ENCODE results near the gene C15orf61. TPM values are rescaled to one million over a fixed set of nuclear protein-coding genes. Genes with fewer than 3 reads are reported as not detected.

C15orf61 gene
- total and polyA plus RNA-seq, 11 donors = 3.6 to 11.7 (median 9.9) TPM

DNA sequence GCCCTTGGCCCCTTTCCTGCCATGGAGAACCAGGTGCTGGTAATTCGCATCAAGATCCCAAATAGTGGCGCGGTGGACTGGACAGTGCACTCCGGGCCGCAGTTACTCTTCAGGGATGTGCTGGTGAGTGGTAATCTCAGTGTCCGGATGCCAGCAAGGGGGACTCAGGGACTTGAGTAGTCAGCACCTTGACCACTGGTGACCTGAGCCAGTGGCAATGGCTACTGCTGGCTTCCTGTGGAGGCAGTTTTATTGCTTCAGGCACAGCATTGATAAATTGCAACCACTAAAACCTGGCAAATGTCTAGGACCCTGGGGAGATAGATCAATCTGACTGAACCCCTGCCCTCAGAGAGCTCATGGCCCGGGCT is 22.4 kb downstream of the C15orf61 start:
- peak overlapping the region; percentile 63 to 95 (median 88) for H3K27ac ChIP-seq
- no peak for TF ChIP-seq POLR2A (IDR thresholded peaks at IDR 0.05)
- TF ChIP-seq, protein P1, sequence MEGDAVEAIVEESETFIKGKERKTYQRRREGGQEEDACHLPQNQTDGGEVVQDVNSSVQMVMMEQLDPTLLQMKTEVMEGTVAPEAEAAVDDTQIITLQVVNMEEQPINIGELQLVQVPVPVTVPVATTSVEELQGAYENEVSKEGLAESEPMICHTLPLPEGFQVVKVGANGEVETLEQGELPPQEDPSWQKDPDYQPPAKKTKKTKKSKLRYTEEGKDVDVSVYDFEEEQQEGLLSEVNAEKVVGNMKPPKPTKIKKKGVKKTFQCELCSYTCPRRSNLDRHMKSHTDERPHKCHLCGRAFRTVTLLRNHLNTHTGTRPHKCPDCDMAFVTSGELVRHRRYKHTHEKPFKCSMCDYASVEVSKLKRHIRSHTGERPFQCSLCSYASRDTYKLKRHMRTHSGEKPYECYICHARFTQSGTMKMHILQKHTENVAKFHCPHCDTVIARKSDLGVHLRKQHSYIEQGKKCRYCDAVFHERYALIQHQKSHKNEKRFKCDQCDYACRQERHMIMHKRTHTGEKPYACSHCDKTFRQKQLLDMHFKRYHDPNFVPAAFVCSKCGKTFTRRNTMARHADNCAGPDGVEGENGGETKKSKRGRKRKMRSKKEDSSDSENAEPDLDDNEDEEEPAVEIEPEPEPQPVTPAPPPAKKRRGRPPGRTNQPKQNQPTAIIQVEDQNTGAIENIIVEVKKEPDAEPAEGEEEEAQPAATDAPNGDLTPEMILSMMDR (IDR thresholded peaks at IDR 0.05) = no peak
- no peaks in the 10 kb centered on the region for H3K27me3 ChIP-seq
- H3K4me3 ChIP-seq = peak overlapping the region; percentile 45 to 98 (median 88)
- H3K36me3 ChIP-seq = peaks cover 0 to 10% (median 0%) of the 10 kb centered on the region in 9 donors
- intact Hi-C loops (cut with DNase I) = loop anchor here in 5 of 10 donors (2.0 to 10.0 kb wide), 4 partner anchors 23 to 294 kb away; partner anchors contain the start of gene C15orf61 (in 1 of the 5)
- DNase-seq (peak in 4 of 5 donors; percentile 20 to 57 (median 28)), ATAC-seq (peak in 3 of 4 donors; percentile 4 to 17 (median 5))
- H3K9me3 ChIP-seq = no peaks in the 10 kb centered on the region
- 31 to 50% (median 47%) methylated on average over 7 of the region's 7 CpGs for WGBS, 4 donors
- peaks cover 0 to 38% (median 19%) of the 10 kb centered on the region in 12 donors for H3K4me1 ChIP-seq

DNA sequence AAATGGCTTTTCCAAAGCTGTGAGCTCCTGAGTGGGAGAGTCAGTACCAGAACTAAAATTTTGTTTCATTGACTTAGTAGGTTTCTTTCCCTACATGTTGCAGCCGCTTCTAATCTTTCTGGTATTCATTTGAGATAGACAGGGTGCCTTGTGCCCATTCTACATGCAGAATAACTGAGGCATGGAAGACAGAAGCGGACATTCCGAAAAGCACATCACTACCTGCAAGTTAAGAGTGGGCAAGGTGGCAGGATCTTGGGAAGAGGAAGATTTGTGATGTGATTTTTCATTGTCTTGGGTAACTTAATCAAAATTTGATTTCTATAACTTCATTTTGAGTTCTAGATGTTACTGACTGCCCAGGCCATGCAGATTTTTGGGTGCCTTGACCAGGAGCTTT is 23.5 kb downstream of the C15orf61 start:
- Histone ChIP-seq H3K4me3 (no peak overlapping the region), H3K36me3 (peaks cover 0 to 10% (median 0%) of the 10 kb centered on the region in 9 donors), H3K27me3 (no peaks in the 10 kb centered on the region), H3K27ac (no peak overlapping the region), H3K4me1 (peaks cover 0 to 46% (median 29%) of the 10 kb centered on the region in 12 donors), H3K9me3 (no peaks in the 10 kb centered on the region)
- no peak for TF ChIP-seq POLR2A (IDR thresholded peaks at IDR 0.05)
- TF ChIP-seq, protein P1 (IDR thresholded peaks at IDR 0.05) = no peak
- 80 to 98% (median 92%) methylated on average over 3 of the region's 3 CpGs for WGBS, 4 donors
- no peak for DNase-seq
- ATAC-seq = no peak
- intact Hi-C loops (cut with DNase I) = loop anchor here in 4 of 10 donors (5.0 to 10.0 kb wide), 3 partner anchors 90 to 293 kb away; no protein-coding TSS in a partner anchor

DNA sequence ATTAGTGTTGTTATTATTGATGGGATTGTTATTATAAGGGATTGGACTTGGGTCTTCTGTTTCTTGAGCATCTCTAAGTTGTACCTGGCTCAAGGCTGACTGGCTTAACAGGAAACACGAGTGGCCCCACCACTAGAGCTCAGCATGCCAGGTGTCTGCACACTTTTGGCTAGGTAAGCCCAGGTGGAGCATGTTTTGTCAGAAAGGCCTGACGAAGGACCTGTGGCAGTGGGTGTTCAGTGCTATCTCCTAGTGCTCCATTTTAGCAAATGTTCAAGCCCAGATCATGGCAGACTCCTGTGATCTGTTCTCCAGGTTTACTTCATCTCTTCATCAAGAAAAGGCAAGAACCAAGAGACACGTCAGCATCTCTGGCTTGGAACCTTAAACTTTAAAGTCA is 24.9 kb downstream of the C15orf61 start:
- Histone ChIP-seq H3K27me3 (no peaks in the 10 kb centered on the region), H3K4me3 (no peak overlapping the region), H3K36me3 (peaks cover 0 to 20% (median 7%) of the 10 kb centered on the region in 9 donors), H3K9me3 (no peaks in the 10 kb centered on the region), H3K27ac (no peak overlapping the region), H3K4me1 (peaks cover 0 to 49% (median 35%) of the 10 kb centered on the region in 12 donors)
- DNase-seq (no peak), ATAC-seq (no peak)
- WGBS, 4 donors = 69 to 90% (median 85%) methylated on average over 3 of the region's 3 CpGs
- no peak for TF ChIP-seq POLR2A (IDR thresholded peaks at IDR 0.05)
- TF ChIP-seq, protein P1 (IDR thresholded peaks at IDR 0.05) = no peak
- intact Hi-C loops (cut with DNase I) = loop anchor here in 3 of 10 donors (10.0 kb wide), 2 partner anchors 91 to 289 kb away; no protein-coding TSS in a partner anchor

DNA sequence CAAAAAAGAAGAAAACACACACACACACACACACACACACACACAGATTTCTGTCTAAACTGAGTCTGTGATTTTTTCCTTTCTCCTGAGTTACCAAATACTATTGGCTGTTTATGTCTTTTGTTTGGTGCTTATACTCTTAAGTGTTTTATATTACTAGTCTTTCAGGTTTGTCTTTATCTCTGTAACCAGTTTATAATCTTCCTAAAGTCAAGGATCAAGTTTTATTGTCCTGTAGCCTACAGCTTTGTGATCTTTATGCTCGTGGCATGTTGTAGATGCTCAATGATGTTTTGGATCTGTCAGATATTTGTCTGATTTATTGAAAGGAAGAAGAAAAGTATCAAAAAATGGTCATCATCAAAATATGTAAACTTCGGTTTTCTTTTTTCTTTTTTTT is 26.1 kb downstream of the C15orf61 start:
- Histone ChIP-seq H3K4me3 (no peak overlapping the region), H3K4me1 (peaks cover 0 to 49% (median 32%) of the 10 kb centered on the region in 12 donors), H3K9me3 (no peaks in the 10 kb centered on the region), H3K36me3 (peaks cover 0 to 30% (median 13%) of the 10 kb centered on the region in 9 donors), H3K27ac (no peak overlapping the region), H3K27me3 (no peaks in the 10 kb centered on the region)
- no peak for DNase-seq
- no peak for TF ChIP-seq POLR2A (IDR thresholded peaks at IDR 0.05)
- TF ChIP-seq, protein P1 (IDR thresholded peaks at IDR 0.05) = no peak
- intact Hi-C loops (cut with DNase I) = loop anchor here in 3 of 10 donors (10.0 kb wide), 2 partner anchors 92 to 288 kb away; no protein-coding TSS in a partner anchor
- 83 to 93% (median 91%) methylated on average over 2 of the region's 2 CpGs for WGBS, 4 donors
- no peak for ATAC-seq

Measured in heart left ventricle (tissue), 16 donors.